Peyer's patch (tissue), 4 donors: Measurements from ENCODE around the gene TRIM54. TPM values are rescaled to one million over a fixed set of nuclear protein-coding genes. Genes with fewer than 3 reads are reported as not detected.
A peak's percentile ranks its signal among the peaks of the same experiment; 100 is the strongest.

Source experiments
- DNase-seq, 3 donors: peaks; one replicate each; pipeline ENCODE4 v3.0.0-alpha.2; 2017 to 2019
- H3K27ac ChIP-seq, 4 donors: fragments of 200-600 bp; sonication (generic); one replicate each; pipeline ENCODE4 v1.5.1; 2016 to 2019
- H3K27me3 ChIP-seq, 2 donors: fragments of 200-600 bp; sonication (generic); one replicate each; pipeline ENCODE4 v1.5.1; 2019
- H3K36me3 ChIP-seq, 3 donors: fragments of 200-600 bp; sonication (generic); one replicate each; pipeline ENCODE4 v1.5.1; 2016 to 2019
- H3K4me1 ChIP-seq, 4 donors: fragments of 200-600 bp; sonication (generic); one replicate each; pipeline ENCODE4 v1.5.1; 2016 to 2019
- H3K4me3 ChIP-seq, 4 donors: fragments of 200-600 bp; sonication (generic); 1 replicate in 3 of 4; 2 replicates in 1 of 4; pipeline ENCODE4 v1.5.1; 2016 to 2019; ENCODE audit warnings: mild to moderate bottlenecking in 1 of 4
- H3K9me3 ChIP-seq, 4 donors: fragments of 200-600 bp; sonication (generic); one replicate each; pipeline ENCODE4 v1.5.1; 2016 to 2019; ENCODE audit warnings: mild to moderate bottlenecking in 1 of 4
- CTCF ChIP-seq, 6 experiments: fragments of 450-650 bp in 4 of 6; fragments of 200-600 bp in 2 of 6; sonication (generic) in 1 of 6; IDR thresholded peaks; one replicate each; pipeline ENCODE4 v1.5.1; 2017 to 2019; ENCODE audit warnings: antibody characterized with exemption in 6 of 6, mild to moderate bottlenecking in 3 of 6, moderate library complexity in 1 of 6
- POLR2A ChIP-seq, 2 donors: fragments of 450-650 bp; IDR thresholded peaks; one replicate each; pipeline ENCODE4 v1.5.1; 2017; ENCODE audit warnings: antibody characterized with exemption in 2 of 2, mild to moderate bottlenecking in 2 of 2, moderate library complexity in 2 of 2
- total RNA-seq, 4 donors: library from RNA; depleted of rRNA; stranded (reverse); fragments of >200 nt; gene quantifications; one replicate each; pipeline ENCODE4 v1.1.0, GENCODE V29; 2016

The TRIM54 gene
- total RNA-seq, 4 donors from 2014 or later, result 0.54 TPM; not detected in 3

- TF ChIP-seq POLR2A (IDR thresholded peaks at IDR 0.05), result peak; percentile 8 to 26
- peak in 2 of 6 experiments; percentile 21 to 34 for TF ChIP-seq CTCF (IDR thresholded peaks at IDR 0.05)
- DNase-seq, result peak; percentile 95 to 98 (median 97)
- Histone ChIP-seq H3K4me1 (peaks cover 0 to 36% (median 5%) of the 10 kb centered on the region in 4 donors), H3K9me3 (no peaks in the 10 kb centered on the region), H3K27ac (peak within 1 kb of the TSS; percentile 82 to 95 (median 92)), H3K36me3 (no peaks in the 10 kb centered on the region), H3K27me3 (no peaks in the 10 kb centered on the region), H3K4me3 (peak within 1 kb of the TSS; percentile 58 to 97 (median 68))
Observed at GRCh38 chr2:27356382-27357181, 74.4 kb downstream of the TRIM54 start, which contains the start of gene GTF3C2. Gene GTF3C2 (minus strand): TSS chr2:27356764. CDS start chr2:27343554, 13,210 bp downstream.

Other genes starting within 250 kb of the TRIM54 start
- gene TMEM214, start 249.5 kb upstream of the TRIM54 start, total RNA-seq, result 100 to 1,000 TPM in 1 of 4 donors, 10 to 100 TPM in 3; 50.1 to 121 (median 82.0) TPM
- 10 to 100 TPM in 3 of 4 donors, 1 to 10 TPM in 1; 7.5 to 18.2 (median 12.3) TPM for gene AGBL5, start 230.8 kb upstream of the TRIM54 start, total RNA-seq
- gene OST4, start 210.8 kb upstream of the TRIM54 start, total RNA-seq, result 100 to 1,000 TPM; 136 to 329 (median 225) TPM
- gene EMILIN1, start 203.8 kb upstream of the TRIM54 start, total RNA-seq, result 10 to 100 TPM in 2 of 4 donors, 1 to 10 TPM in 2; 7.9 to 32.2 (median 13.3) TPM
- 100 to 1,000 TPM in 3 of 4 donors, 10 to 100 TPM in 1; 40.4 to 576 (median 435) TPM for gene KHK, start 195.7 kb upstream of the TRIM54 start, total RNA-seq
- gene CGREF1, start 163.3 kb upstream of the TRIM54 start, total RNA-seq, result 1 to 10 TPM in 2 of 4 donors, not detected in 2; 2.5 to 5.6 TPM
- gene ABHD1, start 158.6 kb upstream of the TRIM54 start, total RNA-seq, result 1 to 10 TPM in 1 of 4 donors, not detected in 3; 2.8 TPM
- 100 to 1,000 TPM in 1 of 4 donors, 10 to 100 TPM in 3; 66.5 to 106 (median 69.4) TPM for gene PREB, start 147.8 kb upstream of the TRIM54 start, total RNA-seq
- not detected for gene PRR30, start 143.0 kb upstream of the TRIM54 start, total RNA-seq
- gene TCF23, start 133.4 kb upstream of the TRIM54 start, total RNA-seq, result not detected
- 100 to 1,000 TPM in 2 of 4 donors, 10 to 100 TPM in 2; 88.3 to 121 (median 101) TPM for gene ATRAID, start 70.4 kb upstream of the TRIM54 start, total RNA-seq
- 10 to 100 TPM; 42.3 to 78.4 (median 65.8) TPM for gene SLC5A6, start 70.2 kb upstream of the TRIM54 start, total RNA-seq
- gene CAD, start 65.1 kb upstream of the TRIM54 start, total RNA-seq, result 10 to 100 TPM; 21.2 to 42.9 (median 36.7) TPM
- gene SLC30A3, start 19.4 kb upstream of the TRIM54 start, total RNA-seq, result under 1 TPM in 1 of 4 donors, not detected in 3; 0.35 TPM
- 1 to 10 TPM in 1 of 4 donors, not detected in 3; 4.3 TPM for gene DNAJC5G, start 7.0 kb upstream of the TRIM54 start, total RNA-seq
- gene UCN, start 26.0 kb downstream of the TRIM54 start, total RNA-seq, result 1 to 10 TPM in 2 of 4 donors, not detected in 2; 2.3 to 5.2 TPM
- gene MPV17, start 40.7 kb downstream of the TRIM54 start, total RNA-seq, result 10 to 100 TPM; 41.5 to 62.3 (median 51.6) TPM
- 100 to 1,000 TPM in 1 of 4 donors, 10 to 100 TPM in 3; 59.0 to 111 (median 74.6) TPM for gene GTF3C2, start 74.3 kb downstream of the TRIM54 start, total RNA-seq
- 10 to 100 TPM; 19.8 to 47.0 (median 33.7) TPM for gene EIF2B4, start 87.9 kb downstream of the TRIM54 start, total RNA-seq
- gene SNX17, start 88.2 kb downstream of the TRIM54 start, total RNA-seq, result 10 to 100 TPM; 75.1 to 88.2 (median 77.1) TPM
- gene ZNF513, start 98.3 kb downstream of the TRIM54 start, total RNA-seq, result 10 to 100 TPM; 15.7 to 31.1 (median 24.7) TPM
- gene PPM1G, start 127.2 kb downstream of the TRIM54 start, total RNA-seq, result 10 to 100 TPM; 36.1 to 77.6 (median 45.5) TPM
- 10 to 100 TPM; 51.3 to 75.9 (median 63.6) TPM for gene NRBP1, start 146.2 kb downstream of the TRIM54 start, total RNA-seq
- 100 to 1,000 TPM in 1 of 4 donors, 10 to 100 TPM in 2, 1 to 10 TPM in 1; 7.4 to 109 (median 73.9) TPM for gene KRTCAP3, start 160.0 kb downstream of the TRIM54 start, total RNA-seq
- 10 to 100 TPM; 38.8 to 86.5 (median 65.3) TPM for gene IFT172, start 207.3 kb downstream of the TRIM54 start, total RNA-seq
- gene FNDC4, start 212.8 kb downstream of the TRIM54 start, total RNA-seq, result 1 to 10 TPM in 2 of 4 donors, not detected in 2; 2.0 to 3.2 TPM
- gene GCKR, start 214.4 kb downstream of the TRIM54 start, total RNA-seq, result under 1 TPM in 2 of 4 donors, not detected in 2; 0.53 to 0.94 TPM